K562 (cell line): Measurements from ENCODE around the gene SHLD1.

Experiments
- ATF1 ChIP-seq, 2 experiments: fragments of 450-650 bp in 1 of 2; IDR thresholded peaks; 2 replicates each; pipeline ENCODE4 v1.6.1; 2016; ENCODE audit warnings: missing compliant biosample characterization in 1 of 2, missing genetic modification characterization in 1 of 2
- FOSL1 ChIP-seq: fragments of 200-800 bp; sonication (Bioruptor generic); conservative IDR thresholded peaks from 2 replicates; pipeline ENCODE4 v1.6.1; 2016; ENCODE audit warnings: missing genetic modification characterization, missing compliant biosample characterization
- FOXK1 ChIP-seq: sonication (generic); formaldehyde crosslinking; IDR thresholded peaks from 2 replicates; pipeline ENCODE4 v1.8.0; 2022; ENCODE audit warnings: missing genetic modification reagents, mild to moderate bottlenecking, borderline replicate concordance
- HNRNPLL ChIP-seq: fragments of 200-400 bp; formaldehyde crosslinking; IDR thresholded peaks from 2 replicates; pipeline ENCODE4 v1.6.1; 2017; ENCODE audit warnings: low read length, low read depth, mild to moderate bottlenecking; ENCODE audit not compliant: poor library complexity, severe bottlenecking
- ZNF644 ChIP-seq: fragments of 200-800 bp; sonication (Bioruptor generic); IDR thresholded peaks from 2 replicates; pipeline ENCODE4 v1.6.1; 2016; ENCODE audit warnings: low read depth, missing genetic modification characterization, missing compliant biosample characterization
- TF ChIP-seq, protein P1 (sequence below), 3 experiments: IDR thresholded peaks in 2 of 3; conservative IDR thresholded peaks in 1 of 3; 2 replicates each; pipeline ENCODE4 v1.5.1; 2011 to 2012; ENCODE audit warnings: low read length in 3 of 3, mild to moderate bottlenecking in 3 of 3, control low read depth in 2 of 3, improper control_type of control experiment in 1 of 3, inconsistent platforms in 1 of 3, low read depth in 1 of 3, mixed read lengths in 1 of 3, moderate library complexity in 1 of 3; ENCODE audit not compliant: insufficient read depth in 2 of 3

- TF ChIP-seq FOSL1 (tag) (no peak), FOXK1 (CRISPR knock-in tag) (no peak), HNRNPLL (no peak), ZNF644 (no peak), ATF1 (CRISPR knock-in tag; IDR thresholded peaks at IDR 0.05) (no peak), ATF1 (tag; IDR thresholded peaks at IDR 0.05) (no peak)
- TF ChIP-seq, protein P1, sequence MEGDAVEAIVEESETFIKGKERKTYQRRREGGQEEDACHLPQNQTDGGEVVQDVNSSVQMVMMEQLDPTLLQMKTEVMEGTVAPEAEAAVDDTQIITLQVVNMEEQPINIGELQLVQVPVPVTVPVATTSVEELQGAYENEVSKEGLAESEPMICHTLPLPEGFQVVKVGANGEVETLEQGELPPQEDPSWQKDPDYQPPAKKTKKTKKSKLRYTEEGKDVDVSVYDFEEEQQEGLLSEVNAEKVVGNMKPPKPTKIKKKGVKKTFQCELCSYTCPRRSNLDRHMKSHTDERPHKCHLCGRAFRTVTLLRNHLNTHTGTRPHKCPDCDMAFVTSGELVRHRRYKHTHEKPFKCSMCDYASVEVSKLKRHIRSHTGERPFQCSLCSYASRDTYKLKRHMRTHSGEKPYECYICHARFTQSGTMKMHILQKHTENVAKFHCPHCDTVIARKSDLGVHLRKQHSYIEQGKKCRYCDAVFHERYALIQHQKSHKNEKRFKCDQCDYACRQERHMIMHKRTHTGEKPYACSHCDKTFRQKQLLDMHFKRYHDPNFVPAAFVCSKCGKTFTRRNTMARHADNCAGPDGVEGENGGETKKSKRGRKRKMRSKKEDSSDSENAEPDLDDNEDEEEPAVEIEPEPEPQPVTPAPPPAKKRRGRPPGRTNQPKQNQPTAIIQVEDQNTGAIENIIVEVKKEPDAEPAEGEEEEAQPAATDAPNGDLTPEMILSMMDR (IDR thresholded peaks at IDR 0.05 in 2 of 3, conservative IDR thresholded peaks at IDR 0.05 in 1 of 3; ENCODE audit: insufficient read depth in 2 of 3, low read depth in 1 of 3, low read length in 3 of 3) = no peak
Observed at GRCh38 chr20:5705827-5706226, 44.4 kb upstream of the SHLD1 start.
